Heart left ventricle (tissue), 16 donors: ENCODE data around the gene SLC6A2. TPM values are rescaled to one million over a fixed set of nuclear protein-coding genes. Genes with fewer than 3 reads are reported as not detected.

ENCODE experiments used
- ATAC-seq, 4 donors: fragments of 200-7000 bp; cut with Tn5 transposase; one replicate each; pipeline ENCODE4 v1.9.1; 2020 to 2022; ENCODE audit warnings: moderate library complexity in 4 of 4, mild to moderate bottlenecking in 3 of 4, moderate number of reproducible peaks in 1 of 4
- DNase-seq, 5 donors: peaks; one replicate each; pipeline ENCODE4 v3.0.0-alpha.2; 2020
- H3K27ac ChIP-seq, 12 donors: fragments of 200-600 bp; sonication (generic) in 4 of 12; one replicate each; pipeline versions ENCODE4 v1.5.0 to v1.8.0; 2016 to 2022; ENCODE audit warnings: mild to moderate bottlenecking in 2 of 12
- H3K27me3 ChIP-seq, 9 donors: fragments of 200-600 bp; sonication (generic) in 2 of 9; one replicate each; pipeline versions ENCODE4 v1.5.1 to v1.8.0; 2016 to 2022; ENCODE audit warnings: mild to moderate bottlenecking in 3 of 9
- H3K36me3 ChIP-seq, 9 donors: fragments of 200-600 bp; sonication (generic) in 2 of 9; one replicate each; pipeline versions ENCODE4 v1.5.0 to v1.8.0; 2018 to 2022; ENCODE audit warnings: mild to moderate bottlenecking in 2 of 9
- H3K4me1 ChIP-seq, 12 donors: fragments of 200-600 bp; sonication (generic) in 4 of 12; one replicate each; pipeline versions ENCODE4 v1.5.0 to v1.8.0; 2016 to 2022; ENCODE audit warnings: mild to moderate bottlenecking in 3 of 12
- H3K4me3 ChIP-seq, 12 donors: fragments of 200-600 bp; sonication (generic) in 4 of 12; one replicate each; pipeline versions ENCODE4 v1.5.0 to v1.8.0; 2017 to 2022; ENCODE audit warnings: mild to moderate bottlenecking in 9 of 12, moderate library complexity in 4 of 12
- H3K9me3 ChIP-seq, 12 donors: fragments of 200-600 bp; sonication (generic) in 4 of 12; one replicate each; pipeline versions ENCODE4 v1.5.0 to v1.8.0; 2016 to 2022; ENCODE audit warnings: mild to moderate bottlenecking in 1 of 12
- CTCF ChIP-seq, 12 donors: fragments of 200-600 bp; sonication (generic) in 4 of 12; IDR thresholded peaks; one replicate each; pipeline versions ENCODE4 v1.5.0 to v1.8.0; 2018 to 2022; ENCODE audit warnings: antibody characterized with exemption in 12 of 12, mild to moderate bottlenecking in 5 of 12
- POLR2A ChIP-seq, 2 donors: fragments of 450-650 bp; IDR thresholded peaks; one replicate each; pipeline ENCODE4 v1.6.1; 2017; ENCODE audit warnings: antibody characterized with exemption in 2 of 2, mild to moderate bottlenecking in 2 of 2, moderate library complexity in 2 of 2
- WGBS, 4 donors: extraction: QIAGEN DNeasy Blood & Tissue Kit in 2 of 4; methylation state at CpG; one replicate each; pipeline versions ENCODE4 v1.1.5 to v1.1.7; 2013 to 2018; 5-methylcytosine and 5-hydroxymethylcytosine counted together
- intact Hi-C, 10 donors: fragments of 100-400 bp; cut with DNase I; formaldehyde crosslinking; loops; one replicate each; pipeline versions ENCODE4 v1.11.1 to v1.14.2; 2022
- polyA plus RNA-seq, 2 donors: library from polyadenylated mRNA; stranded (reverse); fragments of 200-250 nt; gene quantifications; one replicate each; pipeline ENCODE4 v1.2.3, GENCODE V29; 2013
- total RNA-seq, 9 donors: library from RNA; depleted of rRNA in 2 of 9; stranded (reverse); fragments of >200 nt in 2 of 9; fragmentation: NEBNext Ultra II Directional in 3 of 9; extraction: Animal tissue kit (Norgen Biotek cat#: 25700) in 3 of 9; gene quantifications; one replicate each; pipeline versions ENCODE4 v1.1.0 to v1.2.4, GENCODE V29; 2016 to 2023
- donor health status: ischemic (EF 13 %, LVEDD 7.1; RV severe dilation, severe dysfunction).
- donor health status: healthy with polysubstance abuse.
- donor health status: DM: no; HTN: yes; CAD: no.
- donor health status: DM: no; HTN: no; CAD: no.
- donor health status: ischemic (EF 25% LVEDD 6.9; RV normal size, moderate dysfunction).
- donor health status: ischemic (EF 25% LVEDD 5.7; RV mildly dilated, moderate dysfunction).
- donor health status: healthy.
- donor health status: DM: yes; HTN: yes; CAD: no.
- donor health status: ischemic (EF 35%, LVEDD 5.7; RV mildly dilated, moderate dysfunction).
- donor health status: nonischemic (EF 11% LVEDD 7.7; RV severe dilation, severe dysfunction).
- donor health status: DM: yes; HTN: yes; CAD: no.
- donor health status: PGD.
- donor health status: ischemic (EF 29% LVEDD 5.4; RV normal size, mild dysfunction).
- donor health status: nonischemic (EF 23%, LVEDD 6.1; RV moderate dilation, normal function).

SLC6A2 gene
- total and polyA plus RNA-seq, 11 donors, result 0.18 TPM; not detected in 10

- H3K36me3 ChIP-seq, result no peaks in the 10 kb centered on the region
- 92 to 94% (median 93%) methylated on average over 5 of the region's 5 CpGs for WGBS, 4 donors
Observed at GRCh38 chr16:55624696-55625095, 31.1 kb upstream of the SLC6A2 start.

GRCh38 chr16:55625843-55626242, 29.9 kb upstream of the SLC6A2 start:
- no peak overlapping the region for H3K27ac ChIP-seq
- H3K27me3 ChIP-seq, result no peaks in the 10 kb centered on the region
- intact Hi-C loops, result no loop called here
- DNase-seq (no peak), ATAC-seq (no peak)
- no peaks in the 10 kb centered on the region for H3K4me1 ChIP-seq
- H3K36me3 ChIP-seq, result no peaks in the 10 kb centered on the region
- WGBS, 4 donors, result 73 to 93% (median 87%) methylated on average over 3 of the region's 3 CpGs
- no peak overlapping the region for H3K4me3 ChIP-seq
- no peaks in the 10 kb centered on the region for H3K9me3 ChIP-seq
- TF ChIP-seq CTCF (IDR thresholded peaks at IDR 0.05) (no peak), POLR2A (IDR thresholded peaks at IDR 0.05) (no peak)

More at GRCh38 chr16:55624696-55625095, 31.1 kb upstream of the SLC6A2 start:
- intact Hi-C loops, result no loop called here
- no peaks in the 10 kb centered on the region for H3K27me3 ChIP-seq
- no peak for TF ChIP-seq CTCF (IDR thresholded peaks at IDR 0.05)
- TF ChIP-seq POLR2A (IDR thresholded peaks at IDR 0.05), result no peak
- ATAC-seq (no peak), DNase-seq (no peak)
- H3K9me3 ChIP-seq, result no peaks in the 10 kb centered on the region
- no peak overlapping the region for H3K4me3 ChIP-seq
- no peak overlapping the region for H3K27ac ChIP-seq
- no peaks in the 10 kb centered on the region for H3K4me1 ChIP-seq

GRCh38 chr16:55628306-55628968, 27.4 kb upstream of the SLC6A2 start:
- no peak for TF ChIP-seq CTCF (IDR thresholded peaks at IDR 0.05)
- TF ChIP-seq POLR2A (IDR thresholded peaks at IDR 0.05), result no peak
- WGBS, 4 donors, result 65 to 71% (median 68%) methylated on average over 6 of the region's 6 CpGs

GRCh38 chr16:55630774-55631173, 25.0 kb upstream of the SLC6A2 start:
- Histone ChIP-seq H3K27ac (no peak overlapping the region), H3K4me3 (no peak overlapping the region), H3K4me1 (no peaks in the 10 kb centered on the region), H3K27me3 (peaks cover 0 to 4% (median 0%) of the 10 kb centered on the region in 9 donors), H3K9me3 (no peaks in the 10 kb centered on the region), H3K36me3 (no peaks in the 10 kb centered on the region)
- DNase-seq (no peak), ATAC-seq (no peak)
- TF ChIP-seq POLR2A (IDR thresholded peaks at IDR 0.05) (no peak), CTCF (IDR thresholded peaks at IDR 0.05) (no peak)
- intact Hi-C loops, result no loop called here

More at GRCh38 chr16:55628306-55628968, 27.4 kb upstream of the SLC6A2 start:
- Histone ChIP-seq H3K27me3 (peaks cover 0 to 2% (median 0%) of the 10 kb centered on the region in 9 donors), H3K9me3 (no peaks in the 10 kb centered on the region), H3K4me1 (no peaks in the 10 kb centered on the region), H3K36me3 (no peaks in the 10 kb centered on the region), H3K4me3 (no peak overlapping the region), H3K27ac (no peak overlapping the region)
- no peak for ATAC-seq
- intact Hi-C loops, result no loop called here
- no peak for DNase-seq
